ENCODE data around the gene OOSP4A. TPM values are rescaled to one million over a fixed set of nuclear protein-coding genes. Genes with fewer than 3 reads are reported as not detected.
"Not testable (repeated sequence)": the region's sequence is repeated elsewhere in the genome, so short reads cannot be mapped to it uniquely, and the experiment has no call there.

OOSP4A gene
- total RNA-seq, 1 donor from 2014 or later, result not detected

GRCh38 chr11:59968395-59968783, 4.6 kb downstream of the OOSP4A start:
- Mint-ChIP-seq H3K4me1 (ENCODE audit: unreplicated experiment) (peaks cover 12% of the 10 kb centered on the region), H3K27me3 (ENCODE audit: unreplicated experiment) (peaks cover 2% of the 10 kb centered on the region), H3K36me3 (ENCODE audit: low read depth, unreplicated experiment) (no peaks in the 10 kb centered on the region), H3K27ac (ENCODE audit: unreplicated experiment) (no peak overlapping the region), H3K9me3 (ENCODE audit: unreplicated experiment) (no peaks in the 10 kb centered on the region), H3K4me3 (ENCODE audit: unreplicated experiment) (no peak overlapping the region)
- no peak for DNase-seq (ENCODE audit: low spot score)
- no peak for TF ChIP-seq CTCF (IDR thresholded peaks at IDR 0.05; ENCODE audit: unreplicated experiment)

GRCh38 chr11:59973097-59973496, 9.3 kb downstream of the OOSP4A start:
- no peaks in the 10 kb centered on the region for H3K36me3 Mint-ChIP-seq (ENCODE audit: low read depth, unreplicated experiment)
- no peaks in the 10 kb centered on the region for H3K4me1 Mint-ChIP-seq (ENCODE audit: unreplicated experiment)
- no peak overlapping the region for H3K4me3 Mint-ChIP-seq (ENCODE audit: unreplicated experiment)
- H3K27me3 Mint-ChIP-seq (ENCODE audit: unreplicated experiment), result no peaks in the 10 kb centered on the region
- no peak for DNase-seq (ENCODE audit: low spot score)
- H3K9me3 Mint-ChIP-seq (ENCODE audit: unreplicated experiment), result no peaks in the 10 kb centered on the region
- H3K27ac Mint-ChIP-seq (ENCODE audit: unreplicated experiment), result no peak overlapping the region
- no peak for TF ChIP-seq CTCF (IDR thresholded peaks at IDR 0.05; ENCODE audit: unreplicated experiment)

- H3K27ac Mint-ChIP-seq (ENCODE audit: unreplicated experiment), result no peak overlapping the region
- TF ChIP-seq CTCF (IDR thresholded peaks at IDR 0.05; ENCODE audit: unreplicated experiment), result no peak
- no peaks in the 10 kb centered on the region for H3K27me3 Mint-ChIP-seq (ENCODE audit: unreplicated experiment)
- H3K9me3 Mint-ChIP-seq (ENCODE audit: unreplicated experiment), result no peaks in the 10 kb centered on the region
- H3K4me1 Mint-ChIP-seq (ENCODE audit: unreplicated experiment), result no peaks in the 10 kb centered on the region
- no peaks in the 10 kb centered on the region for H3K36me3 Mint-ChIP-seq (ENCODE audit: low read depth, unreplicated experiment)
- no peak for DNase-seq (ENCODE audit: low spot score)
- H3K4me3 Mint-ChIP-seq (ENCODE audit: unreplicated experiment), result no peak overlapping the region
These were observed 17.4 kb downstream of the OOSP4A start for GRCh38 chr11:59981106-59981770.

GRCh38 chr11:59982037-59982436, 18.2 kb downstream of the OOSP4A start:
- H3K4me3 Mint-ChIP-seq (ENCODE audit: unreplicated experiment); H3K36me3 Mint-ChIP-seq (ENCODE audit: low read depth, unreplicated experiment); H3K4me1 Mint-ChIP-seq (ENCODE audit: unreplicated experiment); H3K27me3 Mint-ChIP-seq (ENCODE audit: unreplicated experiment); H3K9me3 Mint-ChIP-seq (ENCODE audit: unreplicated experiment); DNase-seq (ENCODE audit: low spot score); H3K27ac Mint-ChIP-seq (ENCODE audit: unreplicated experiment): not testable (repeated sequence)

GRCh38 chr11:59983212-59983611, 19.4 kb downstream of the OOSP4A start:
- no peaks in the 10 kb centered on the region for H3K9me3 Mint-ChIP-seq (ENCODE audit: unreplicated experiment)
- TF ChIP-seq CTCF (IDR thresholded peaks at IDR 0.05; ENCODE audit: unreplicated experiment), result no peak

More at GRCh38 chr11:59983212-59983611, 19.4 kb downstream of the OOSP4A start:
- no peaks in the 10 kb centered on the region for H3K27me3 Mint-ChIP-seq (ENCODE audit: unreplicated experiment)
- no peak overlapping the region for H3K4me3 Mint-ChIP-seq (ENCODE audit: unreplicated experiment)
- no peaks in the 10 kb centered on the region for H3K36me3 Mint-ChIP-seq (ENCODE audit: low read depth, unreplicated experiment)
- DNase-seq (ENCODE audit: low spot score), result no peak
- no peak overlapping the region for H3K27ac Mint-ChIP-seq (ENCODE audit: unreplicated experiment)
- no peaks in the 10 kb centered on the region for H3K4me1 Mint-ChIP-seq (ENCODE audit: unreplicated experiment)
